HG02759 (cell line): ENCODE measurements around the gene RGS3.

Experiments used
- ATAC-seq: cut with Tn5 transposase; IDR thresholded peaks from one replicate; pipeline ENCODE4 v1.9.1; 2021; ENCODE audit warnings: mild to moderate bottlenecking, moderate library complexity; ENCODE audit not compliant: unreplicated experiment

The RGS3 gene

DNA sequence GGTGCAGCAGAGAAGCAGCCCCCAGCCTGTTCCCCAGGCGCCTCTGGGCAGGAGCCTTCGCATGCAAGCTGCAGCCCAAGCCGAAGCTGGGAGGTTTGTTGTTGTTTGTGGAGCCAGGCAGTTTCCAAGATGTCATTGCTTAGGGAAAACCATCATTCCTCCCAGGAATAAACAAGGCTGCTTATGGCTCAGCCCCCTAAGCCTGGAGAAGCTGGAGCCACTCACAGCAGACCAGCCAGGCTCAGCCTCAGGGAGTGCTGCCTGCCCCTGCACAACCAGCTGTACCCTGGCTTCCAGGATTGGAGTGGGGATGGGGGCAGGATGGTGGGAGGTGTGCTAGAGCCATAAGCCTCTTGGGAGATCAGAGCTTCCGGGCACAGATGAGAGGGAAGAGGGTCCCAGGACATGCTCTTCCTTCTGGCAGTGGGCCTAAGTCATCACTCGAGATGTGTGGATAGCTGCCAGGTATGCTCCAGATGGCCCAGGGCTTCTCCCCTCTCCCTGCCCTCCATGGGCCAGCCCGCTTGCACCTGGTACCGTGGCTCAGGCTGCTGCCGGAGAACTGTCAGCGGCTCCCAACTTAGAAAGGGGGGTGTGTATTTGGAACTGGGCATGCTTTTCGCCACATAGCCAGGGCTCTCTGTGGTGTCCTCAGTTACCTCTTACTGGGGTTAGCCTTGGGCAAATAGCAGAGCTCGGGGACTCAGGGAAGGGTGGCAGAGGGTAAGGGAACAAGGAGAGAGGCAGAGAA, 105.2 kb downstream of the RGS3 start:
- ATAC-seq, result no peak

DNA sequence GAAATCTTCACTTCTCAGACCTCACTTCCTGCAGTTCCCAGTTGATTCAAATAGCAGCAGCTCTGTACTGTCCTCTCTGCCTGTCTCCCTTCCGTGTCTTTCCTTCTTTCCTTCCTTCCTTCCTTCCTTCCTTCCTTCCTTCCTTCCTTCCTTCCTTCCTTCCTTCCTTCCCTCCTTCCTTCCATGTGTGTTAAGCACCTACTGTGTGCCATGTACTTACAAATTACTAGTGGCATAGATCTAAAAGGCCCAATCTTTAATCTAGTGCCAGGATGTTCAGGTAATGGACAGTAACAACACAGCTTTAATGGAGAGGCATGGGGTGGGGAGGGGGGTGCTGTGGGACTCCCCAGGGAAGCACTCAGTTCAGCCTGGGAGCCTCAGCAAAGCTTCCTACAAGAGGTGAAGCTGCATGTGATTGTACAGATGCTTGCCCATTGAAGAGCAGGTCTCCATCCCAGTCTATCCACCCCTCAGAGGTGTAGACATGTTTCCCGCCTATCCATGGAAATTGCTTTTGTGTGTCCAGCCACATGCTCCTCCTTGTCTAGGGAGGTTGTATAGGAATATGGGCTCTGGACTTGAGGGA, 106.0 kb downstream of the RGS3 start:
- no peak for ATAC-seq

DNA sequence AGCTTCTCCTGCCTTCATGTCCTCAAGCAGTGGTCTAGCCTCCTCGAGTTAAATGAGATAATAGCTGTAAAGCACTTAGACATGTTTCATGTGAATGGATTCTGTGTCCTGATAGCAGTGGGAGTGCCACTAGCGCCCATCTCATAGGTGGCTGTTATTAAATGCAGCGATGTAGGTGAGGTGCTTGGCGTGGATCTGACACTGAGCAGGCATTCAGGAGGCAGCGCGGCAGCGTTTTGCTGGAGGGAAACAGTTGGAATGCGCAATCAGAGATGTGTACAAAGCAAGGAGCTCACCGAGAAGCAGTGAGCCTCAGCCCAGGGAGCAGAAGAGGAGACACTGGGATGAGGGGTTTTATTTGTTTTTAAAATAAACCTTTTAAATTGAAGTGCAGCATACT, 106.6 kb downstream of the RGS3 start:
- ATAC-seq, result no peak

DNA sequence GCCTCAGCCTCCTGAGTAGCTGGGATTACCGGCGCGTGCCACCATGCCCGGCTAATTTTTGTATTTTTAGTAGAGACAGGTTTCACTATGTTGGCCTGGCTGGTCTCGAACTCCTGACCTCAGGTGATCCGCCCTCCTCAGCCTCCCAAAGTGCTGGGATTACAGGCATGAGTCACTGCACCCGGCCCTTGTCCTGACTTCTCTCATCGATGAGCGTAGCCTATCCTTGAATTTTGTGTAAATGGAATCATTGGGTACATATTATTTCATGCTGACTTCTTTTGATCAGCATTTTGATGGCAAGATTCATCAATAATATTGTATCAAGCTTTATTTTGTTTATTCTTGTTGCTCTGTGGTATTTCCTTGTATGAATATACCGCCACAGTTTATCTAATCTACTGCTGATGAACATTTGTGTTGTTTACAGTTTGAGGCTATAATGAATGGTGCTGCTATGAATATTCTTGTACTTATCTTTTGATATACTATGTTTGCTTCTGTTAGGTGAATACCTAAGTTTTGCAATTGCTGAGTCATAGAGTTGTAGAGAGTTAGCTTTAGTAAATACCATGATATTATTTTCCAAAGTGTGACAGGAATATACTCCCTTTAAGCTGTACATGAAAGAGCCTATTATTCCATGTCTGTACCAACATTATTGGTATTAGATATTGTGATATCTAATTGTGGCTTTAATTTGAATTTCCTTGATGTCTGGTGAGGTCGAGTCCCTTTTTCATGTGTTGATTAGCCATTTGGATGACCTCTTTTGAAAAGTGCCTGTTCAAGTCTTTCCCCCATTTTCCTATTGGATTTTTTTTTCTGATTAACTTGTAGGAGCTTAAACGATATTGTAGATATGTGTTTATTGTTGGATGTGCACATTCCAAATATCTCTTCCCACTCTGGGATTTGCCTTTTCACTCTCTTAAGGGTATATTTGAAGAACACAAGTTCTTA, 107.5 kb downstream of the RGS3 start:
- ATAC-seq, result no peak

DNA sequence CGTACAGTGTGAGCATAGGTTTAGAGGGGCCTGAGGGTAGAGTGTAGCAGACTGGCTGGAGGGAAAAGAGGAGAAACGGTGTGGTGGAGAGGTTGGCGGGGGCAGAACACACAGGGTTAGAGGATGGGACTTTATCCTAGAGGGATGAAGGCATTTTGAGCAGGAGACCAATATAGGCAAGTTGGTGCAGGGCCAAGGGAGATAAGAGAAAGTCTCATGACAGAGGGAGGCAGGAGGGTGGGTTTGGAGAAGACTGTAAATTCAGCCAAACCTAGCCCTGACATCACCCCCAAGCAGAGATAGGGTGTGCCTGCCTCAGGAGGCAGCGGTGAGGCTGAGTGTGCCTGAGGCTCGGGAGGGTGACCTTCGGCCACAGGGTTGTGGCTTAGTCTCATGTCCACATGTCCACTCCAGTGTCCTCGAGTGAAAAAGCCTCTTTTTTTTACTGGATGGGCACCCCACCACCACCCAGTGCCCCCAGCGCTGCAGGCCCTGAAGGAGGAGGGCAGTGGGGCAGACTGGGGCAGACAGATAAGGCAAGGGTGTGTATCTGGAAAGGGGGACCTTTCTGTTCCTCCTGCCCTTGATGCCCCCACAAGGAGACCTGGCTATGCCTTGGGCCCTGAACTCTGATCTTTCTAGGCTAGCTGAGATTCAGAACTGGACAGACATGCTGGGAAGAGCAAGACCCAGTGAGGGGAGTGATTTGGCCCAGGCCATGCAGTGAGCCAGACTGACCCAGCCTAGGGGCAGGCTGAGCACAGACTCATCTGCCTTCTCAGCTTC, 108.7 kb downstream of the RGS3 start:
- no peak for ATAC-seq

DNA sequence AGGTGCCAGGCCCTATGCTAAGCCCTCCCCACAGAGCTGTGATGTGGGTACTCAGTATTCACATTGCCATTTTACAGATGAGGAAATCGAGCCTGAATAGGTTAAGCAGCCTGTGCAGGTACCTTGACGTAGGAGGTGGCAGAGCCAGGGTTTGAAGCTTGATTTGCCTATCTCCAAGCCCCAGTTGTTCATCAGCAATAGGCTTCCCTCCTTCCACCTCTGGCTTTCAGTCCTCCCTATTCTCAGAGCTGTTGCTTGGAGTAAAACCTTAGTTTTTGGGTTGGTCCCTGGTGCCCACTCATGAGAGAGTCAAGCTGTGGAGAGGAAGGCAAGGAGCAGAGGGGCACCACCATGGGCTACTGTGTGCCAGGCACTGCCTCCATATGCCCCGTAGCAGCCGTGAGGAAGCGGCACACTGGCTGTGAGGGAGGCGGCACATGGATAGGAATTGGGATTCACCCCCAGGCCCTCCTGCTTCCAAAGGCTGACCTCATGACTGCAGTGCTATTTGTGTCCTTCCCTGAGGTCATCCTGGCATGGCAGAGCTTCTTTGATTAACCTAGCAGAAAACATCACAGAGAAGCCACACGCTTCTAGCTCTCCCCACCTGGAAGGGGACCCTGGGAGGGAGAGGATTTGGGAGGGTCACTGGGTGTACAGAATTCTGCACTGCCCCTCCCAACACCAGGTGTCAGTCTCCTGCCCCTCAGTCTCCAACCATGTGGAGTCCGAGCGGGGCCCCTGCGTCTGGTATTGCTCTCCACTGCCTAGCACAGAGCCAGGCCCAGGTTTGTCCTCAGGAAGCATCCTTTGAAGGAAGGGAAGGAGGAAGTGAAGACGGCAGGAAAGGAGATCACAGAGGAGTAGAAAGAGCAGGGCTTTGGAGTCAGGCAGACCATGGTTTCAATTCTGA, 109.8 kb downstream of the RGS3 start:
- ATAC-seq, result no peak

DNA sequence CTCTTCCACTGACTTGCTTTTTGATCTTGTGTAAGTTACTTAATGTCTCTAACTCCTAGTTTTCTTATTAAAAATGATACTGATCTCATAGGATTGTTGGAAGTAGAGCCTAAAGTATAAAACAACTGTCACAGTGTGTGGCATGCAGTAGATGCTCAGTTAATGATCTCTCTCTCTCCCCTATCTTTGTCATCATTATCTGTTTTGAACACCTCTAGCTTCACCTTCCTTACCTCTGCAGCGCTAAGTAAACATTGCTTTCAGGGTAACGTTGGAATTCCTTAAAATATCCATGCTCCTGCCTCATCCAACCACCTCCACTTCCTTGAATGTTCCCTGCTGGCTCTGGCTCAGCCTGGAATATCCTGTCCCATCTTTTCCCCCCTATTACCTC, 110.4 kb downstream of the RGS3 start:
- no peak for ATAC-seq

DNA sequence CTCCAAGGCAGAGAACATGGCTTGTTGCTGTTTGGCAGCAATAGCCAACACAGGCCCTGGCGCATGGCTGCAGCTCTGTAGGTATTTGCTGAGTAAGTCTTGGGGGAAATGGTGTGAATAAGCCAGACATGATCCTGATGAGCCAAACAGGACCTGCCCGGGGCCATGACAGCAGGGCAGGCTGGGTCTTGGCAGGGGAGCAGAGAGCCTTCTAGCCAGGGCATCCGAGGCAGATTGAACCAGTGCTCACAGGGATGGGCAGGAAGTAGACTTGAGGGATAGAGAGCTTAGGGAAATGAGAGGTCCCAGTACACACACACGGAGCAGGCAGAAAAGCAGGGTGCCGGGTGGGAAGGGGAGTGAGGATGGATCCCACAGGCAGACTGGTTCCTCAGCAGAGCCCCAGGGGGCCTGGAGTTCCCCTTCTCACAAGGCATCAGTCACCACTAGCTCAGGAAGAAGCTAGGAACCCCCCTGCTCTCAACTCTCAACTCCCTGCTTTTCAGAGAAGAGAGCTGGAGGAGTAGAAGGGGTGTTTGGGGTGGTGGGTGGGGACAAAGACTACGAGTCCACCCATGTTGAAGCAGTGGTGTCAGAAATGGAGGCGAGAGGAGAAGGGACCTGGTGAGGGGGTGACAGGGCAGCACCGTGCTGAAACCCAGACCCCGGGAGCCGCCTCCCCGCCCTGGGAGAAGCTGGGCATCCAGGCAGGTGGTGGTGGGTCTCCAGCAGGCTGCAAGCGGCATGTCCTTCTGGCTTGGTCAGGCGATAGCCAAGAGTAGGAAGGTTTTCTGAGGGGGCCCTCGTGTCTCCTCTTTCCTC, 111.1 kb downstream of the RGS3 start:
- no peak for ATAC-seq

DNA sequence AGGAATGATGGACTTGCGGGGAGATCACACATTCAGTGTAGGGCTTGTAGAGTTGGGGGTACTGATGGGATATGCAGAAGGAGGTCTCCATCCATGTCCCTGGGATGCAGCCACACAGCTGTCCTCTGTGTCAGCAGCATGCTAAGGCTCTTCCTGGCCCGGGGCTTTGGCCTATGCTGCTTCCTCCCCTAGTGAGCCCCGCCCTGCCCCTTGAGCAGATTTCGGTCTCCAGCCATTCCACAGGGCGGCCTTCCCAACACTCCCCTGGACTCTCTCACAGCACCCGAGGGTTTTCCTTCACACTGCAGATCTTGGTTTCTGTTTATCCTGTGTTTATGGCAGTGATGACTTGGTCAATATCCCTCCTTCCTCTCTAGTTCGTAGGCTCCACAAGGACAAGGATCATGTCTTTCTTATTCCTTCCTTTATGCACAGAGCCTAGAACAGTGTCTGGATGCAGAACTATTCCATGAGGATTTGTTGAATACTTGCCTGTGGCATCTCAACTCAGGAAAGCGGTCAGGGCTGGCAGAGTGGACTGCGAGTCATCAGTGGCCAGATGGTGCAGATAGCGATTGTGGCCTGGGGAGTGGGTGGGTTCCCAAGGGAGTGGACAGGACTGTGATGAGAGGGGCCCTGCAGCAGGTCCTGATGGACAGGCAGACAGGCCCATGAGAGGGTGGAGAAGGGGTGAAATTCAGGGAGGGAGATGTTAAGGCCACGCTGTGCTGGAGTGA, 114.2 kb downstream of the RGS3 start:
- ATAC-seq, result no peak

DNA sequence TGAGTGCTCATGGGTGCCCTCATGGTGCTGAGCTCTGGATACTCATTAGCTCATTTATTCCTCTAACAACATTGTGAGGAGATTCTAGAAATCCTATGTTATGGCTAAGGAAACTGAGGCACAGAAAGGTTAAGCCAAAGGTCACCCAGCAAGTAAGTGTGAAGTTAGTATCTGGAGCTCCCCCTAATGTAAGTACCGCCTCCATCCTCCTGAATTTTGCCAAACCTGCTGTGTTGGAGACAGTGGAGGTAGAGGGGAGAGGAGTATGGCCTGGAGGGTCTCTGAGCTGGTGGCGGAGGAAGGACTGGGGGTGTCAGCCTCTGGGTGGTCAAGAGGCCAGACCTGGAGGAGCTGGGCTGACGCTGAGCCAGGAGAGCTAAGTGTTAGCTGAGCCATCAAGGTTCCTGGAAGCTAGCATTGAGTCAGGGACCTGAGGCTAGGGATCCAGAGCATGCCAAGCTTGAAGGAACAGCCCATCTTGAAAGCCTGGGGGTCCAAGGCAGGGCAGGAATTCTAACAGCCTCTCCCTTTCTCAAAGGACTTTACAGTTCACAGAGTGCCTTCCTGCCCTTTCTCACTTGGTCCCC, 114.8 kb downstream of the RGS3 start:
- no peak for ATAC-seq

DNA sequence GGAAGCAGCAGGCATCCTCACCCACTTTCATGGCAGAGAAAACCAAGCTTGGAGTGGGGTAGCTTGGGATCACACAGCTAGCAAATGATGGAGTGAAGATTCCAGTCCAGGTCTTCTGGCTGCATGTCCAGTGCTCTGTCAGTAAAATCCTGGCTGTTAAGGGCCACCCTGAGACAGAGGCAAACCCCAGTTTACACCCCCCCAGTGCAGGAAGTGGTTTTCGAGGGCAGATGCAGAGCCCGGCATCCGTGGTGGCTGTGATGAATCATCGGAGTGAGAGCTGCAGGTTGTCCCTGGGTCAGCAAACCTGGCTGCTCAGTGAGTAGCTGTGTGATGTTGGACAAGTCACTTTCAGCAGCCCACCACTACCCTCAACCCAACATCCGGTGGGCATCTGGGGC, 115.4 kb downstream of the RGS3 start:
- peak; percentile 57 for ATAC-seq

DNA sequence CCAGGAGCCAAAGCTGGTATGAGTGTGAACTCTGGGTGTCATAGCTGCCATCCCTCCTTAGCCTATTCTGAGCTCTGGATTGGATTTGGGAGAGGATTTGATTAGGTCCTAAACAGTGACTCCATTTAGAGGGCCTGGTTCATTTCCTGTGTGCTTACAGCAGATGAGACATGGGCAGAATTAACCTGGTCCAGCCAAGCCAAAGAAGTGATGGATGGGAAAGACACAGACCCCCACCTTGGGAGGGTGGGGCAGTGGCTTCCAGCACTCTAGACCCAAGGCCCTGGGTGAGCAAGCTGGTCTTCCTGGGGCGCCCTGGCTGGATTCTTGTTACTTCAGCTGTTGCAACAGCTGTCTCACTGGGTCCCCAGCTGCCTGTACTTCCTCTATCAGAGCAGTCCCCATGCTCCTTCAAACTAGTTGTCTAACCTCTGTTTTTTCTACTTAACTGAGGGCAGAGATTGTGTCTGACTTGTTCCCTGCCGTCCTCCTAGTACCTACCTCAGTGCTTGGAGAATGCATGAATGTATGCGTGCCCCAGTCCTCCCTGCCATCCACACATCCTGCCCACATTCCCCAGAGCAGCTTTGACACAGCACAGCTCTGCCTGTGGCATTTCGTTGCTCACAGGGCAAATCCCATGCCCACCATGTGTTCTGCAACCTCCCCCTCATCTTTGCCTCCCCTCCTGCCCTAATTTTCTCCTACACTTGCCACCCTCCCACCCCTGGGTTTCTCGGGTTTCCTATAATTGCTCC, 115.9 kb downstream of the RGS3 start:
- ATAC-seq, result peak; percentile 12

DNA sequence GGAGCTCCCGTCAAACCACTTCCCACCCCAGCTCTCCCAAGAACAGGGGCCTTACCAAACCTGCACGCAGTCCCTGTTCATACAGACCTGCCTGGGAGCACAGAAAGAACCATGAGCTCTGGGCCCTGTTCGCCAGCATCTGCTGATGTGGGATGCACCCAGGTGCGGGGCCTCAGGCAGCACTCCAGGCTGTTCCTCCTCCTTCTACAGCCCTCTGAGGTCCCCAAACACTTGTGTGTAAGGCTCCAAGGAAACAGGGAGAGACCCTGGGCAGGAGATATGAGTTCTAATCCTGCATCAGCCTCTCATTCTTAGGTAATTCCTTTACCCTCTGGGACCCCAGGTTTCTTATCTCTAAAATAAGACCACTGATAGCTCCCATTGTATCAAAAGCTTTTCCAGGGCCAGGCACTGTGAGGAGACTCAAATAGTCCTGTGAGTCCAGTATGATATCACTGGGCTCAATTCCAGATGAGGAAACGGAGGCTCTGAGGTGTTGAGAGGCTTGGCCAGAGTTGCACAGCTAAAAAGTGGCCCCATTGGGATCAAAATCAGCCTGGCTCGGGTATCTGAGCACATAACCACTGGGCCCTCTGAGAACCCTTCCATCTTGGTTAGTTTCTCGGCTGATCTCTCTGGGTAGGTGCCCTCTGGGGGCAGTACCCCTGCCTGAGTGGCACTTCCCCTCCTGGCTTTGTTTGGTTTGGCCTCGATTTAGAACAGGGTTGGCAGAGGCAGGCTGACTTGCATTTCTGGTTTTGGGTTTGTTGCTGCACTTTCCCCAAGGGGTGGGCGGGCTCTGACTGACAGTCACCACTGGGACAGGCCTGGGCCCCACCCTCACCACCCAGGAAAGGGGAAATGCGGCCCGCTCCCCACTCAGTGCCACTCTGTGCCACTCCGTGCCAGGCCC, 116.8 kb downstream of the RGS3 start:
- peak; percentile 13 for ATAC-seq

DNA sequence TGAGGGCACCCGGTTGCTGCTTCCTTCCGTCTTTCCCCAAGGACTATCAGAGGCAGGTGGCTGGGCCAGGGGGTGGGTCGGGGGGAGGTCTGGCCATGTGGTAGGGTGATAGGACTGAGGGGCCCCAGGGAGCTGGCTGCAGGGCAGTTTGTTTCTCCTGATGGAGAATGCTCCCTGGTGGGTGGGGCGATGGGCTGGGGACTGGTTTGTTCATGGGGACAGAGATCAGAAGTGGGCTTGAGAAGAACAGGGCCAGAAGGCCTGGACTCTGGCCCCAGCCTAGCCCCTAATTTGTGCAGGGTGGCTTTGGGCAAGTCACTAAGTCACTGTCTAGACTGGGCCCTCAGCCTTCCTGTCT, 117.4 kb downstream of the RGS3 start:
- ATAC-seq, result no peak

DNA sequence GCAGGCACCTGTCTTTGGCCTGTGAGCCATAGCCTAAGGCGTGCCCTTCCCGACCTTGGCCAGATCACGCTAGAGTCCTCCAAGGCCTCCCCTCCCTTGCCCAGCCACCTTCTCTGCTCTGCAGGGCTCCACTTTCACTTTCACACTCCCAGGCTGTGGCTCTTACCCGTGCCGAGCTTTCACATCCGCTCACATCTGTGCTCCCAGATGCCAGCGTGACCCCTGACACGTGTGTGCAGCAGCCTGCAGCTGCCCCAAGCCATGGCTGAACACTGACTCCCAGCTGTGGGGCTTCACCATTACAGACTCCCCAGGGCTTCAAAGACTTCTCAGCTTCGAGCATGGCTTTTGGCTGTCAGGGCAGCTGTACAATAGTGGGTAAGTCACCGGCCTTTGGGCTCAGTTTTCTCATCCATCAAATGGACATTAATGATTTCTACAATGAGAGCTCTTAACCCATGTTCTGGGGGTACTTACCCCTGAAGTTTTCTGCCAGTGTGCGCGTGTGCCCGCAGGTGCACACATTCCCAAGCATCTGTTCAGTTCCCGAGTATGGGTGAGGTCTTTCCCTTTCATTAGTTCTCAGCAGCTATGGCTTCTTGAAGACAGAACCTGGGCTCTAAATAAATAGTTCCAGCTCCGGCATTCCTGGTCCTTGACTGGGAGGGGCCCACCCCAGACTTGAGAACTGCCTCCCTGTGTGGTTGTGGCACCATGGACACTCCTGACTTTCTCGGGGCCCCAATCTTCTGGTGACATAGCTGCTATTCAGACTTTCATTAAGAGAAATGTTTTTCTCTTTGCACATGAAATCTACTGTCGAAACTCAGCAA, 118.6 kb downstream of the RGS3 start:
- ATAC-seq, result peak; percentile 82
